ENCODE results near the gene LMNB1. TPM values are rescaled to one million over a fixed set of nuclear protein-coding genes. Genes with fewer than 3 reads are reported as not detected.
A peak's percentile ranks its signal among the peaks of the same experiment; 100 is the strongest.

LMNB1 gene
- total RNA-seq, 1 experiment from 2014 or later, result 211 TPM

DNA sequence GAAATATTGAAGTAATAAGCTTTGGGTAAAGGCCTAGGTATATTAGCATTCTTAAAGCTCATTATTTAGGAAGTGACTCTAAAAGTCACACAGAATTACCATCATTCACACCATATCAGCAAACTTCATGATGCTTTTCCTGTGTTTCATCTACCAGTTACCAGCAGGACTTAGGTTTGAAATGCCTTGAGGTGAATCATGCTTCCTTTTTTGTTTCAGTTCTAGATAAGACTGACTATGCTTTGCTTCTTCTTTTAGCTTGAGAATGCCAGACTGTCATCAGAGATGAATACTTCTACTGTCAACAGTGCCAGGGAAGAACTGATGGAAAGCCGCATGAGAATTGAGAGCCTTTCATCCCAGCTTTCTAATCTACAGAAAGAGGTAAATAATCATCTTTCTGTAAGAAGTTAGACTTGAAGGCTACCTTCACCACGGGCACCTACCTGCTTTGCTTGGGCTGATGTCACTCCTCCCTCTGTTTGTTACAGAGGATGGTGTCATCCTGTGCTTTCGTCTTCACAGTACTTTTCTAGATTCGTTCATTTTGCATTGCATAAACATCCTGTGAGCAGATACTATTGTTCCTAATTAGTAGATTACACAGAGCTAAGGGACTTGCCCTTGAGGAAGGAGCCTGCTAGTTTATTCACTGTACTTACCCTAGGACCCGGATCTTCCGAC, 34.7 kb downstream of the LMNB1 start:
- H3K4me2 ChIP-seq (ENCODE audit: insufficient read depth, insufficient read length, low read length), result no peak overlapping the region
- no peaks in the 10 kb centered on the region for H3K4me1 Mint-ChIP-seq
- H3K27me3 ChIP-seq (ENCODE audit: insufficient read depth, low read length), result no peaks in the 10 kb centered on the region
- H2BK12ac ChIP-seq (ENCODE audit: insufficient read length, low read depth, low read length), result no peak overlapping the region
- no peak overlapping the region for H4K5ac ChIP-seq (ENCODE audit: insufficient read length, low read depth, low read length)
- H3K79me2 ChIP-seq (ENCODE audit: insufficient read depth, low read length), result no peaks in the 10 kb centered on the region
- TF ChIP-seq, protein P1, sequence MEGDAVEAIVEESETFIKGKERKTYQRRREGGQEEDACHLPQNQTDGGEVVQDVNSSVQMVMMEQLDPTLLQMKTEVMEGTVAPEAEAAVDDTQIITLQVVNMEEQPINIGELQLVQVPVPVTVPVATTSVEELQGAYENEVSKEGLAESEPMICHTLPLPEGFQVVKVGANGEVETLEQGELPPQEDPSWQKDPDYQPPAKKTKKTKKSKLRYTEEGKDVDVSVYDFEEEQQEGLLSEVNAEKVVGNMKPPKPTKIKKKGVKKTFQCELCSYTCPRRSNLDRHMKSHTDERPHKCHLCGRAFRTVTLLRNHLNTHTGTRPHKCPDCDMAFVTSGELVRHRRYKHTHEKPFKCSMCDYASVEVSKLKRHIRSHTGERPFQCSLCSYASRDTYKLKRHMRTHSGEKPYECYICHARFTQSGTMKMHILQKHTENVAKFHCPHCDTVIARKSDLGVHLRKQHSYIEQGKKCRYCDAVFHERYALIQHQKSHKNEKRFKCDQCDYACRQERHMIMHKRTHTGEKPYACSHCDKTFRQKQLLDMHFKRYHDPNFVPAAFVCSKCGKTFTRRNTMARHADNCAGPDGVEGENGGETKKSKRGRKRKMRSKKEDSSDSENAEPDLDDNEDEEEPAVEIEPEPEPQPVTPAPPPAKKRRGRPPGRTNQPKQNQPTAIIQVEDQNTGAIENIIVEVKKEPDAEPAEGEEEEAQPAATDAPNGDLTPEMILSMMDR (conservative IDR thresholded peaks at IDR 0.05), result no peak
- no peaks in the 10 kb centered on the region for H3K4me1 ChIP-seq (ENCODE audit: insufficient read depth, low read length)
- H3K27ac ChIP-seq (ENCODE audit: insufficient read length, low read depth, low read length), result no peak overlapping the region
- no peaks in the 10 kb centered on the region for H4K20me1 ChIP-seq (ENCODE audit: control insufficient read depth, insufficient read depth, insufficient read length)
- H2BK120ac ChIP-seq (ENCODE audit: low read depth, low read length, poor library complexity, severe bottlenecking), result no peak overlapping the region
- no peak overlapping the region for H2BK20ac ChIP-seq (ENCODE audit: low read depth, low read length, poor library complexity, severe bottlenecking)
- H3T11ph ChIP-seq (ENCODE audit: low read length), result no peak overlapping the region
- peaks cover 52 to 90% (median 76%) of the 10 kb centered on the region in 3 experiments; a peak in 6 of 7 replicates for H3K36me3 Mint-ChIP-seq (ENCODE audit: insufficient read depth in 1 of 3, low read depth in 3 of 3)
- H3K56ac ChIP-seq (ENCODE audit: insufficient read length, low read depth, low read length), result no peak overlapping the region
- H3K4me3 Mint-ChIP-seq, result no peak overlapping the region
- 0 out of 7 replicates have a peak overlapping the region, but pooled peaks of 2 of the 3 experiments have one; percentile 44 to 88 for H3K27ac Mint-ChIP-seq
- no peak overlapping the region for H3K23ac ChIP-seq (ENCODE audit: insufficient read length, low read depth, low read length)
- no peak overlapping the region for H2AK5ac ChIP-seq (ENCODE audit: insufficient read length, low read length)
- no peaks in the 10 kb centered on the region for H3K79me1 ChIP-seq (ENCODE audit: insufficient read depth, low read depth, low read length, poor library complexity, severe bottlenecking)
- no peak overlapping the region for H3K18ac ChIP-seq (ENCODE audit: insufficient read length, low read depth, low read length)
- H2BK5ac ChIP-seq (ENCODE audit: insufficient read length, low read length), result no peak overlapping the region
- no peak for DNase-seq
- no peak overlapping the region for H2AFZ ChIP-seq (ENCODE audit: low read length)
- no CpG with 5 or more reads among the region's 6 CpGs for WGBS (ENCODE audit: extremely low coverage, insufficient read length, low lambda C conversion rate)
- no peak overlapping the region for H3K14ac ChIP-seq (ENCODE audit: insufficient read depth, low read length)
- H3K27me3 Mint-ChIP-seq (ENCODE audit: low read depth), result no peaks in the 10 kb centered on the region
- H2BK15ac ChIP-seq (ENCODE audit: low read depth, low read length), result no peak overlapping the region
- no peaks in the 10 kb centered on the region for H3K9me3 Mint-ChIP-seq
- H3K23me2 ChIP-seq (ENCODE audit: insufficient read length, low read depth, low read length, poor library complexity, severe bottlenecking), result no peaks in the 10 kb centered on the region
- H3K9ac ChIP-seq (ENCODE audit: extremely low read depth, insufficient read length, low read length), result no peak overlapping the region
- H4K8ac ChIP-seq (replicated peaks; ENCODE audit: insufficient read length, low read depth, low read length), result no peak overlapping the region
- no peak overlapping the region for H4K91ac ChIP-seq (ENCODE audit: insufficient read length, low read depth, low read length)
- no peaks in the 10 kb centered on the region for H3K9me3 ChIP-seq (ENCODE audit: control insufficient read depth, low read depth, low read length)
- H3K4ac ChIP-seq (ENCODE audit: low read depth, low read length), result no peak overlapping the region

Data from H9 (cell line).